AG04450 (cell line): ENCODE results near the gene C1QTNF1. TPM values are rescaled to one million over a fixed set of nuclear protein-coding genes. Genes with fewer than 3 reads are reported as not detected.
A peak's percentile ranks its signal among the peaks of the same experiment; 100 is the strongest.

ENCODE experiments used
- CTCF ChIA-PET: fragments of 300-600, 350-600 bp; formaldehyde crosslinking; extraction: SDS; loops from one replicate; lab custom pipeline; 2022; ENCODE audit warnings: antibody characterized with exemption, inconsistent platforms; lab: Charles Lee
- POLR2A ChIA-PET: fragments of 350-600 bp; formaldehyde crosslinking; extraction: SDS; loops from one replicate; lab custom pipeline; 2021; ENCODE audit warnings: antibody characterized with exemption, inconsistent platforms; lab: Yijun Ruan, JAX
- DNase-seq: peaks from one replicate; pipeline ENCODE4 v3.0.0-alpha.2; 2011; ENCODE audit warnings: low read depth, low spot score
- H3K27ac ChIP-seq: one replicate; pipeline ENCODE4 v1.5.1; 2012; ENCODE audit warnings: low read depth, low read length, control low read depth
- H3K27me3 ChIP-seq: one replicate; pipeline ENCODE4 v1.6.0; 2012; ENCODE audit warnings: low read length; ENCODE audit not compliant: control insufficient read depth, insufficient read depth
- H3K4me3 ChIP-seq: 2 replicates; pipeline ENCODE4 v1.5.1; 2011; ENCODE audit warnings: mild to moderate bottlenecking, low read depth, low read length, control low read depth
- H3K9me3 ChIP-seq: 2 replicates; pipeline ENCODE4 v1.5.1; 2012; ENCODE audit warnings: low read length; ENCODE audit not compliant: control insufficient read depth, insufficient read depth
- polyA plus RNA-seq: library from polyadenylated mRNA; depleted of rRNA; stranded (reverse); fragments of >200 nt; gene quantifications from 2 replicates; pipeline ENCODE4 v1.2.3, GENCODE V29; 2011
- TF ChIP-seq, protein P1 (sequence below): IDR thresholded peaks from 2 replicates; pipeline ENCODE4 v1.5.1; 2011; ENCODE audit warnings: low read depth, low read length, control low read depth, inconsistent platforms

The C1QTNF1 gene
- polyA plus RNA-seq, 1 experiment, result 15.4 TPM

DNA sequence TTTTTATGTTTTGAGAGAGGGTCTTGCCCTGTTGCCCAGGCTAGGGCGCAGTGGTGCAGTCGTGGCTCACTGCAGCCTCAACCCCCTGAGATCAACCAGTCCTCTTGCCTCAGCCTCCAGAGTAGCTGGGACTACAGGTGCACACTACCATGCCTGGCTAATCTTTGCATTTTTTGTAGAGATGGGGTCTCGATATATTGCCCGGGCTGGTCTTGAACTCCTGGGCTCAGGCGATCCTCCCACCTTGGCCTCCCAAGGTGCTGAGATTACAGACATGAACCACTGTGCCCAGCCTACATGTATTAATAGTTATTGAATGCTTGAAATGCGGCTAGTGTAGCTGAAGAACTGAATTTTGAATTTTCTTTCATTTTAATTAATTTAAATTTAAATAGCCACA, 12.2 kb downstream of the C1QTNF1 start:
- no peak for DNase-seq

DNA sequence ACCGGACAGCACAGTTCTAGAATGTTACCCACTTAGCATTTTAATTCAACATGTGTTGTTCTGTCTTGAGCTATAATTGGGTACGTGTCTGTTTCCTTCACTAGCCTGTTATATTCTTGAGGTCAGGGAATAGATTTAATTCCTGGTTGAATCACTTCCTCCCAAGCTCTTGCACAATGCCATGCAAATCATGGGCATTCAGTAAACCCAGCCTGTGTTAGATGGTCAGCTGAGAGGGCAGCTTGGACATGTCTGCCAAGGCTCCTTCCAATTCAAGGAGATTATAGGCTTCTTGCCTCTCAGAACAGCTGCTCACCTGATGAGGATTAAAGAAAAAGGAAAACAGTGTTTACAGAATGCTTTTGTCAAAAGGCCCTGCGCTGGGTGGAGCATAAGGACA, 12.6 kb downstream of the C1QTNF1 start:
- Histone ChIP-seq H3K9me3 (no peaks in the 10 kb centered on the region; the same call in 1 of the 2 replicates), H3K4me3 (no peak overlapping the region), H3K27ac (peak overlapping the region; percentile 11), H3K27me3 (no peaks in the 10 kb centered on the region)
- TF ChIP-seq, protein P1, sequence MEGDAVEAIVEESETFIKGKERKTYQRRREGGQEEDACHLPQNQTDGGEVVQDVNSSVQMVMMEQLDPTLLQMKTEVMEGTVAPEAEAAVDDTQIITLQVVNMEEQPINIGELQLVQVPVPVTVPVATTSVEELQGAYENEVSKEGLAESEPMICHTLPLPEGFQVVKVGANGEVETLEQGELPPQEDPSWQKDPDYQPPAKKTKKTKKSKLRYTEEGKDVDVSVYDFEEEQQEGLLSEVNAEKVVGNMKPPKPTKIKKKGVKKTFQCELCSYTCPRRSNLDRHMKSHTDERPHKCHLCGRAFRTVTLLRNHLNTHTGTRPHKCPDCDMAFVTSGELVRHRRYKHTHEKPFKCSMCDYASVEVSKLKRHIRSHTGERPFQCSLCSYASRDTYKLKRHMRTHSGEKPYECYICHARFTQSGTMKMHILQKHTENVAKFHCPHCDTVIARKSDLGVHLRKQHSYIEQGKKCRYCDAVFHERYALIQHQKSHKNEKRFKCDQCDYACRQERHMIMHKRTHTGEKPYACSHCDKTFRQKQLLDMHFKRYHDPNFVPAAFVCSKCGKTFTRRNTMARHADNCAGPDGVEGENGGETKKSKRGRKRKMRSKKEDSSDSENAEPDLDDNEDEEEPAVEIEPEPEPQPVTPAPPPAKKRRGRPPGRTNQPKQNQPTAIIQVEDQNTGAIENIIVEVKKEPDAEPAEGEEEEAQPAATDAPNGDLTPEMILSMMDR, result no peak
- DNase-seq, result peak; percentile 78
- ChIA-PET CTCF (interaction anchor here (0.8 to 3.8 kb wide), 6 partner anchors 9 to 46 kb away, joined by 3 to 34 read pairs (median 4); no protein-coding TSS in a partner anchor), POLR2A (interaction anchor here (1.1 to 1.8 kb wide), 3 partner anchors 10 to 38 kb away, joined by 3 to 15 read pairs (median 4); partner anchors contain the start of gene ENGASE)

More for the DNA sequence above, 12.2 kb downstream of the C1QTNF1 start:
- Histone ChIP-seq H3K4me3 (no peak overlapping the region), H3K27me3 (no peaks in the 10 kb centered on the region), H3K9me3 (no peaks in the 10 kb centered on the region; the same call in 1 of the 2 replicates), H3K27ac (peak overlapping the region; percentile 49)
- POLR2A ChIA-PET, result interaction anchor here (1.1 to 1.8 kb wide), 3 partner anchors 10 to 38 kb away, joined by 3 to 15 read pairs (median 4); partner anchors contain the start of gene ENGASE
- CTCF ChIA-PET, result interaction anchor here (0.8 to 3.8 kb wide), 5 partner anchors 9 to 46 kb away, joined by 3 to 34 read pairs (median 4); no protein-coding TSS in a partner anchor
- TF ChIP-seq, protein P1, result no peak

DNA sequence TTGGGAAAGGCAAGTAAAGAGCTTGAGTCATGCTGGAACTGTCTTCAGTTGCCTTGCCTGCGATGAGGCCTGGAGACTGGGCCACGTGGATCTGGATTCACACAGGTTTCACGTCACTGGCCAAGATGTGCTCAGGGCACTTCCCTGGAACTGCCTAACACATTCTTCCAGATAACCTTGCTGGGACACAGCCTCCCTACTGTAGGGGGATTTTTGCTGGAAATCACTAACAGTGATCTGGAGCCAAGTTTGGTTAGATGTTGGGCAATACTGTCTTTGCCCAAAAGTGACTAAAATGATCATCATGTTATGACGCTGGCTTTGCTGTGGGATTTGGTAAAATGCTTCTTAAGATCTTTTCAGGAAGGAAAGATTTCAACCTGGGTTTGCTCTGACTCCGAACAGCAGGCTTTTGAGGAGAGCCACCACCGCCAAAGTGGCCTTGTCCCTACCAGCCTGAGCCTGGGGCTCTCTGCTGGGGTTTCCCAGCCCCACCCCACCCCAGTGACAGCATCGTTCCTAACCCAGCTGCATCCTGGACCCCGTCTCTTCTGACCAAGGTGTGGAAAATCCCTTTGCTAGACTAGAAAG, 14.7 kb downstream of the C1QTNF1 start:
- CTCF ChIA-PET, result interaction anchor here (2.5 kb wide), 1 partner anchor 44 kb away, joined by 8 read pairs; no protein-coding TSS in a partner anchor
- POLR2A ChIA-PET, result no interaction called here
- DNase-seq, result peak; percentile 64
- Histone ChIP-seq H3K27me3 (no peaks in the 10 kb centered on the region), H3K4me3 (no peak overlapping the region), H3K9me3 (no peaks in the 10 kb centered on the region; the same call in 1 of the 2 replicates), H3K27ac (peak overlapping the region; percentile 80)
- TF ChIP-seq, protein P1, result no peak

DNA sequence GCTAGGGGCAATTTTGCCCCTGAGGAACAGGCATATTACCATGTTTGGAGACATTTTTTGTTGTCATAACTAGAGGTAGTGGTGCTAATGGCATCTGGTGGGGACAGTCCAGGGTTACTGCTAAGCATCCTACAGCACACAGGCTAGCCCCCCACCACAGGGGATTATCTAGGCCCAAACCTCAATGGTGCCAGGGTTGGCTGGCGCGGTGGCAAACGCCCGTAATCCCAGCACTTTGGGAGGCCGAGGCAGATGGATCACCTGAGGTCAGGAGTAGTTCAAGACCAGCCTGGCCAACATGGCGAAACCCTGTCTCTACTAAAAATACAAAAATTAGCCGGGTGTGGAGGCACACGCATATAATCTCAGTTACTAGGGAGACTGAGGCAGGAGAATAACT, 15.2 kb downstream of the C1QTNF1 start:
- no peaks in the 10 kb centered on the region for H3K27me3 ChIP-seq
- CTCF ChIA-PET, result interaction anchor here (1.1 to 2.5 kb wide), 2 partner anchors 43 to 353 kb away, joined by 3 to 8 read pairs; no protein-coding TSS in a partner anchor
- peak overlapping the region; percentile 80 for H3K27ac ChIP-seq
- no peak for DNase-seq
- no peak overlapping the region for H3K4me3 ChIP-seq
- H3K9me3 ChIP-seq, result no peaks in the 10 kb centered on the region; the same call in 1 of the 2 replicates
- TF ChIP-seq, protein P1, result no peak
- POLR2A ChIA-PET, result no interaction called here

DNA sequence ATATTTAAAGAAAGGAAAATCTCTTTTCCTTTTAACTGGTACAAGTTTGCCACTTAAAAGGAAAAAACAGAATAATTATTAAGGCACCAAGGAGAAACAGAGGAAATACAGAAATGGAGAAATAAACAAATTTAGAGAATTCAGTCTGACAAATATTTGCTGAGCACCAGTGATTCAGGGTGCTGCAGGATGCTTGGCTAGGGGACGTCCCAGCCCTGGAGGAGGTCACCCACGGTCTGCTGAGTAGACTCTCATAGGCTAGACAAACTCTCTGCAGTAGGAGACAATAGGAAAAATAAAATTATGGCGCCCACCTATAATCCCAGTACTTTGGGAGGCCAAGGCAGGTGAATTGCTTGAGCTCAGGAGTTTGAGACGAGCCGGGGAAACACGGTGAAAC, 15.9 kb downstream of the C1QTNF1 start:
- ChIA-PET POLR2A (no interaction called here), CTCF (interaction anchor here (0.5 to 2.5 kb wide), 3 partner anchors 15 to 353 kb away, joined by 3 to 8 read pairs (median 3); no protein-coding TSS in a partner anchor)
- Histone ChIP-seq H3K4me3 (no peak overlapping the region), H3K9me3 (no peaks in the 10 kb centered on the region; the same call in 1 of the 2 replicates), H3K27ac (no peak overlapping the region), H3K27me3 (no peaks in the 10 kb centered on the region)
- no peak for DNase-seq
- TF ChIP-seq, protein P1, result no peak
